Renal pelvis (tissue), 4 donors: ENCODE measurements around the gene RETREG3. TPM values are rescaled to one million over a fixed set of nuclear protein-coding genes. Genes with fewer than 3 reads are reported as not detected.
"Not testable (repeated sequence)": the region's sequence is repeated elsewhere in the genome, so short reads cannot be mapped to it uniquely, and the experiment has no call there.

Experiments
- DNase-seq: peaks from one replicate; pipeline ENCODE4 v3.0.0-alpha.2; 2013
- polyA plus RNA-seq, 3 donors: library from polyadenylated mRNA; unstranded; fragments of 120-200 nt; gene quantifications; one replicate each; pipeline ENCODE4 v1.2.1, GENCODE V29; 2013; ENCODE audit not compliant: insufficient read length in 3 of 3

RETREG3 gene
- polyA plus RNA-seq, 3 donors = 40.4 to 64.2 (median 60.5) TPM

GRCh38 chr17:42554250-42555121, 54.7 kb downstream of the RETREG3 start:
- peak; percentile 93 for DNase-seq

DNA sequence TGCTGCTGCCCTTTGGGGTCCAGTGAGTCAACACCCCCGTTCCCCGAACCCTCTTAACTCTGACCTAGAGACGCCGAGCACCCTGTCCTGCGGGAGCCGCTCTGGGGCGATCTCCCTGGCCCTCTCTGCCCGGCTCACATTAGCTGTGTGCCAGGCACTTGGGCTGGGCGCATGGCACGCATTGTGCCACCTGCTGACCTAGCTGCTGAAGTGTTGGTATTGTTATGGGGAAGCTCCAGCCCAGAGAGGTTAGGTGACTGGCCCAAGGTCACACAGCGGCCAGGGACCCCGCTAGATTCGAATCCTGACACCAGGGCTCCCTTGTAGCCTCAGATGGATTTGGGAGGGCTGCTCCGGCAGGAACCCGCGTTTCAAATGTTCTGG, 55.3 kb downstream of the RETREG3 start:
- DNase-seq = no peak

DNA sequence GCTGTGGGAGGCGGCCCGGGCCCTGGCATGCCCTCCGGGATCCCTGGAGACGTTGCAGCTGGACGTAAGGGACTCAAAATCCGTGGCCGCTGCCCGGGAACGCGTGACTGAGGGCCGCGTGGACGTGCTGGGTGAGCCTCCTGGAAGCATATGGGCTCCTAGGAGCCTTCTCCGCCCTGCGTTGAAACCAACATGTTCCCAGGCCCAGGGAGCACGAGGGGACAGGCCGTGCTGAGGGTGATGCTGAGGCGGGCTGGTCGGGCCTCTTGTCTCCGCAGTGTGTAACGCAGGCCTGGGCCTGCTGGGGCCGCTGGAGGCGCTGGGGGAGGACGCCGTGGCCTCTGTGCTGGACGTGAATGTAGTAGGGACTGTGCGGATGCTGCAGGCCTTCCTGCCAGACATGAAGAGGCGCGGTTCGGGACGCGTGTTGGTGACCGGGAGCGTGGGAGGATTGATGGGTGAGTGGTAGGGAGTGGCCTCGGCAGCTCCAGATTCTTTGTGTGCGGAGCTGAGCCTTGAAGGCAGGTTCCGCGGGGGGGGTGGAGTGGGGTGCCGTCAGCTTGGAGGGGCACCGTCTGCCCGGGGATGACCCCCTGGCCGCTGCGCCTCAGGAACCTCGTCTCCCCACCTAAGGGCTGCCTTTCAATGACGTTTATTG, 55.9 kb downstream of the RETREG3 start:
- no peak for DNase-seq

DNA sequence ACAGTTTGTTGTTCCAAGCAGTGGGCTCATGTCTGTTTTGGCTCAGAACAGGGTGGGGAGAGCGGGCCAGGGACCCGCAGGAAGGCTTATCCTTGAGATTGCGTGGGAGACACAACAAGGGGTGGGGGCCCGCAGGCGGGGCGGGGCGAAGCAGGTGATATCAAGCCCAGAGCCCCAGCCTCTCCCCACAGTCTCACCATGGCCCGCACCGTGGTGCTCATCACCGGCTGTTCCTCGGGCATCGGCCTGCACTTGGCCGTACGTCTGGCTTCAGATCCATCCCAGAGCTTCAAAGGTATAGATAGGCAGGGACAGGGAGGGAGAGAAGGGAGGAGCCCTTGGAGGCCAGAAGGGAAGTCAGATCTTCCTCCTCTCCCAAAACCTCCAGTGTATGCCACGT, 56.4 kb downstream of the RETREG3 start, which contains the start of gene HSD17B1:
TSS of gene HSD17B1 (plus strand) at position 188 of the 400 bp plus-strand sequence. CDS start at position 199, 11 bp downstream.
- not testable (repeated sequence) for DNase-seq

GRCh38 chr17:42548993-42549755, 60.0 kb downstream of the RETREG3 start:
- DNase-seq = no peak

- peak; percentile 74 for DNase-seq
These were observed 60.9 kb downstream of the RETREG3 start for GRCh38 chr17:42548070-42548837.

DNA sequence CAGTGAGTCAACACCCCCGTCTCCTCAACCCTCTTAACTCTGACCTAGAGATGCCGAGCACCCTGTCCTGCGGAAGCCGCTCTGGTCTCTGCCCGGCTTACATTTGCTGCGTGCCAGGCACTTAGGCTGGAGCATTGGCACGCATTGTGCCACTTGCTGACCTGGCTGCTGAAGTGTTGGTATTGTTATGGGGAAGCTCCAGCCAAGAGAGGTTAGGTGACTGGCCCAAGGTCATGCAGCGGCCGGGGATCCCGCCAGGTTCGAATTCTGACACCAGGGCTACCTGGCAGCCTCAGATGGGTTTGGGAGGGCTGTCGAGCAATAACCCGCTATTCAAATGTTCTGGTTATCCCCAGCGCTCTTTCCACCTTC, 61.5 kb downstream of the RETREG3 start:
- no peak for DNase-seq

DNA sequence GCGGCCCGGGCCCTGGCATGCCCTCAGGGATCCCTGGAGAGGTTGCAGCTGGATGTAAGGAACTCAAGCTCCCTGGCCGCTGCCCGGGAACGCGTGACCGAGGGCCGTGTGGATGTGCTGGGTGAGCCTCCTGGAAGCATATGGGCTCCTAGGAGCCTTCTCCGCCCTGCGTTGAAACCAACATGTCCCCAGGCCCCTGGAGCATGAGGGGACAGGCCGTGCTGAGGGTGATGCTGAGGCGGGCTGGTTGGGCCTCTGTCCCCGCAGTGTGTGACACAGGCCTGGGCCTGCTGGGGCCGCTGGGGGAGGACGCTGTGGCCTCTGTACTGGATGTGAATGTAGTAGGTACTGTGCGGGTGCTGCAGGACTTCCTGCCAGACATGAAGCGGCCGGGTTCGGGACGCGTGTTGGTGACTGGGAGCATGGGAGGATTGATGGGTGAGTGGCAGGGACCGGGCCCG, 62.1 kb downstream of the RETREG3 start:
- no peak for DNase-seq

DNA sequence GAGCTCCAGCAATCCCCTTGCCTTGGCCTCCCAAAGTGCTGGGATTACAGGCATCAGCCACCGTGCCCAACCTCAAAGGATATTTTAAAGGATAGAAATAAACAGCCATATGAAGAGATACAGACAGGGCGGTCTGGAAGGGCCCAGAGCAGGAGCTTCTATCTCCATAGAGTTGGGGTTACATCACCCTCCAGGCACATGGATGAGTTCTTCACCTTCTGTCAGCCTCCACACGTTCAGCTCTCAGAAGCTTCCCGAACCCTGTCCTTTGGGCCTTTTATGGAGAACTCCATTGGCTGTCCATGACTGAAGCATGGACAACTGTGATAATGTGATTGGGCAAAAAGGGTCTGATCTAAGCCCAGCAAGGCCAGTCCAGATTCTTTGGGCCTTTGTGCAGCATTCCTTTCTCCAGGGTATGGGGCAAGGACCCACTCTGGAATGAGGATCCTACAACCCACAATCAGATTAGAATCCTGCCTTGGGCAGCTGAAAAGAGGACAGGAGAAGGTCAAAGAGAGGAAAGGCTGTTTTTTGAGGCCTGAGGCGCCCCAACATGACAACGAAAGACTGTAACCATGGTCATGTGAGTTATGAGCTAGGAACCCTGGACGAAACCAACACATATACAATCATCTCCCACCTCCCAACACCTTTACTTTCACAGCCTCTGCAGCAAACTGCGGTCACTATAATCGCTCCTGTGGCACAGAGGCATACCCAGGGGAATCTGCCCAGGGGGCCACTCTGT, 63.2 kb downstream of the RETREG3 start:
- DNase-seq = not testable (repeated sequence)

DNA sequence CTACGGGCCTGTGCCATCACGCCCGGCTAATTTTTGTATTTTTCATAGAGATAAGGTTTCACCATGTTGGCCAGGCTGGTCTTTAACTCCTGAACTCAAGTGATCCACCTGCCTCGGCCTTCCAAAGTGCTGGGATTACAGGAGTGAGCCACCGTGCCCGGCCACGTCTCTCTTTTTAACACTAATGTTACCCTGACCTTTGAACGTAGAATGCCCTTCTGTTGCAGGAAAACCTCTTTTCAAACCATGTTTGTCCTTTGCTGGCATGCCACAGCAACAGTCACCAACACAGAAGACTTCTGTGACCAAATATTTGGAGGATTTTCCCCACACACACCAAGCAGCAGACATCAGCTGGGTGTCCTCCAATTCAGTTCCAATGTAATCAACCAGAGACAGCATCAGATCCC, 64.3 kb downstream of the RETREG3 start:
- DNase-seq = no peak

GRCh38 chr17:42543190-42544079, 65.7 kb downstream of the RETREG3 start:
- no peak for DNase-seq

GRCh38 chr17:42541041-42541833, 67.9 kb downstream of the RETREG3 start:
- no peak for DNase-seq

- DNase-seq = not testable (repeated sequence)
These were observed 68.6 kb downstream of the RETREG3 start for GRCh38 chr17:42540558-42540957.

DNA sequence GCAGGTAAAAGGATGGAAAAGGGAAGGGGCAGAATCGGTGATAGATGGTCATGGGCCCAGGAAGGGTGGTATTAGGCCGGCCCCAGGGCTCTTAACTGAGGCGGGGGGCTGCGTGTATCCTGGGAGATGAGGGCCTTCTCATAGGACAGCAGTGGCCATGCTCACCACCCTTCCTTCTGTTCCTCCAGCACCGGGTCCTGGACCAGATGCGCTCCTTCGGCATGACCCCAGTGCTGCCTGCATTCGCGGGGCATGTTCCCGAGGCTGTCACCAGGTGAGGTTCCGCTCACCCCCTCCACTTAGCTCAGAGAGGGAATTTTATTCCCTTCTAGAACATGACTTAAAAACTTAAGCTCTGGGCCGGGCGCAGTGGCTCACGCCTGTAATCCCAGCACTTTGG, 70.7 kb downstream of the RETREG3 start:
- DNase-seq = no peak

GRCh38 chr17:42537826-42538451, 71.2 kb downstream of the RETREG3 start:
- DNase-seq = no peak

DNA sequence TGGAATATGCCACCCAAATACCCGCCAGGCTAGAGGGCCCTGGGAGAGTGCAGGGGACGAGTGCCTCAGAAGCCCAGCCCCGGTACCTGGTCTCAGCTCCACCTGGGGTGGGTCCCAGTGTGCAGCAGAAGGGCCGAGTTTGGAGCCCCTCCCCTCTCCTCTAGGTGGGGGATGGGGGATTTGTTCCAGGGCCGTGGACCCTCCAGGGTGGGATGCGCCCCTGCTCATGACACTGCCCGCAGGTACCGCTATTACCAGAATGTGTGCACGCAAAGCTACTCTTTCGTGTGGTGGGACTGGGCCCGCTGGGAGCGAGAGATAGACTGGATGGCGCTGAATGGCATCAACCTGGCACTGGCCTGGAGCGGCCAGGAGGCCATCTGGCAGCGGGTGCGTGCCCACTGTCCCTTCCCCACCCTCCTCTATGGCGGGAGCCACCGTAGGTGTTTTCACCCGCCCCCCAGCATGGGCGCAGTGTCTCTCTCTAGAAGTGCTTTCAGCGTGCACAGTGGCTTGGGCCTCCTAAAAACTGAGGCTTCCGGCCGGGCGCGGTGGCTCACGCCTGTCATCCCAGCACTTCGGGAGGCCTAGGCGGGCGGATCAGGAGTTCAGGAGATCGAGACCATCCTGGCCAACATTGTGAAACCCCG, 71.9 kb downstream of the RETREG3 start:
- DNase-seq = no peak

DNA sequence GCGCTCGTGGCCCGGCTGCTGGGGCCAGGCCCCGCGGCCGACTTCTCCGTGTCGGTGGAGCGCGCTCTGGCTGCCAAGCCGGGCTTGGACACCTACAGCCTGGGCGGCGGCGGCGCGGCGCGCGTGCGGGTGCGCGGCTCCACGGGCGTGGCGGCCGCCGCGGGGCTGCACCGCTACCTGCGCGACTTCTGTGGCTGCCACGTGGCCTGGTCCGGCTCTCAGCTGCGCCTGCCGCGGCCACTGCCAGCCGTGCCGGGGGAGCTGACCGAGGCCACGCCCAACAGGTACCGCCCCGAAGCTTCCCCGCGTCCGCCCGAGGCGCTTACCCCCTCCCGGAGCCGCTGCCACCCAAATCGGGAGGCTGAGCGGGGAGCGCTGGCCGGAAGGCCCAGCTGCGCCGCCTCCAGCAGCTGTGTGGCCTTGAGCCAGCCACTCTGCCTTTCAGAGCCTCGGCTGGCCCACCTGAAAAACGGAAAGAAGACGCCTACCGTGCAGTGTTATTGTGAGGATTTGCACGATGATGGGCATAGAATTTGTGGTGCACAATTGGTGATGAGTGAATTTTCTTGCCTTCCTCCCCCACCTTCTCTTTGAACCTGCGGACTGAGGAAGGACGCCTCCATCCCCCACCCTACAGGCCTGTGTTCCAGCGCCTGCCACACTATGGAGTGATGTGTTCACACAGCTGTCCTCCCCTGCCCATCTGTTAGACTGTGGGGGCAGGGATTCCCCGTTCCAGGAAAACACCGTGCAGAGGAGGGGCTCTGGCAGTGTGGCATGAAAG, 72.6 kb downstream of the RETREG3 start:
- peak; percentile 62 for DNase-seq
